Measurements from ENCODE around the gene CHTF18.
A peak's percentile ranks its signal among the peaks of the same experiment; 100 is the strongest.

Gene CHTF18

DNA sequence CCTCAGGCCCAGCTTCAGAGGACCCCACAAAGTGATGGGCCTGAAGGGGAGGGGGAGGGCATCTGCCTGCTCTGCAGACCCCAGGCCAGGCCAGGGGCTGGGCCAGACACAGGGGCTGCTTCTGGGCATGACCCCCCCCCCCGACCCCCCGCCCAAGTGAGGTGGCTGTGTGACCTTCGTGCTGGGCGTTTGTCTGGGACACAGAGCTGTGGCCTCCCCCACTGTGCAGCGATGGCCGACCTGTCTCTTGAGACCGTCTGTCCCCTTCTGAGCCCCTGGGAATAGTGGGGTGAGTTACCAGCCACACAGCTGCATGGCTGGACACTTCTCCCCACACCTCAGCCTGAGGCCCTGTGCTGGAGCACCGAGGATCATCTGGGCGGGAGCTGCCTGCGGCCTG is 47.0 kb downstream of the CHTF18 start:
- Histone ChIP-seq H3K4me1 (ENCODE audit: control insufficient read depth, insufficient read depth, low read length) (no peaks in the 10 kb centered on the region), H3K36me3 (ENCODE audit: control insufficient read depth in 2 of 2, insufficient read depth in 1 of 2, low read length in 2 of 2) (no peaks in the 10 kb centered on the region), H3K9me3 (ENCODE audit: control insufficient read depth, insufficient read depth, low read depth, low read length) (no peaks in the 10 kb centered on the region), H3K27ac (ENCODE audit: extremely low read depth, low read depth, low read length) (no peak overlapping the region), H3K4me3 (ENCODE audit: low read depth, low read length) (no peak overlapping the region)
- ChIA-PET POLR2A (no interaction called here), CTCF (interaction anchor here (0.6 kb wide), 2 partner anchors 46 to 222 kb away, joined by 3 read pairs; no protein-coding TSS in a partner anchor)
- TF ChIP-seq, protein P1, sequence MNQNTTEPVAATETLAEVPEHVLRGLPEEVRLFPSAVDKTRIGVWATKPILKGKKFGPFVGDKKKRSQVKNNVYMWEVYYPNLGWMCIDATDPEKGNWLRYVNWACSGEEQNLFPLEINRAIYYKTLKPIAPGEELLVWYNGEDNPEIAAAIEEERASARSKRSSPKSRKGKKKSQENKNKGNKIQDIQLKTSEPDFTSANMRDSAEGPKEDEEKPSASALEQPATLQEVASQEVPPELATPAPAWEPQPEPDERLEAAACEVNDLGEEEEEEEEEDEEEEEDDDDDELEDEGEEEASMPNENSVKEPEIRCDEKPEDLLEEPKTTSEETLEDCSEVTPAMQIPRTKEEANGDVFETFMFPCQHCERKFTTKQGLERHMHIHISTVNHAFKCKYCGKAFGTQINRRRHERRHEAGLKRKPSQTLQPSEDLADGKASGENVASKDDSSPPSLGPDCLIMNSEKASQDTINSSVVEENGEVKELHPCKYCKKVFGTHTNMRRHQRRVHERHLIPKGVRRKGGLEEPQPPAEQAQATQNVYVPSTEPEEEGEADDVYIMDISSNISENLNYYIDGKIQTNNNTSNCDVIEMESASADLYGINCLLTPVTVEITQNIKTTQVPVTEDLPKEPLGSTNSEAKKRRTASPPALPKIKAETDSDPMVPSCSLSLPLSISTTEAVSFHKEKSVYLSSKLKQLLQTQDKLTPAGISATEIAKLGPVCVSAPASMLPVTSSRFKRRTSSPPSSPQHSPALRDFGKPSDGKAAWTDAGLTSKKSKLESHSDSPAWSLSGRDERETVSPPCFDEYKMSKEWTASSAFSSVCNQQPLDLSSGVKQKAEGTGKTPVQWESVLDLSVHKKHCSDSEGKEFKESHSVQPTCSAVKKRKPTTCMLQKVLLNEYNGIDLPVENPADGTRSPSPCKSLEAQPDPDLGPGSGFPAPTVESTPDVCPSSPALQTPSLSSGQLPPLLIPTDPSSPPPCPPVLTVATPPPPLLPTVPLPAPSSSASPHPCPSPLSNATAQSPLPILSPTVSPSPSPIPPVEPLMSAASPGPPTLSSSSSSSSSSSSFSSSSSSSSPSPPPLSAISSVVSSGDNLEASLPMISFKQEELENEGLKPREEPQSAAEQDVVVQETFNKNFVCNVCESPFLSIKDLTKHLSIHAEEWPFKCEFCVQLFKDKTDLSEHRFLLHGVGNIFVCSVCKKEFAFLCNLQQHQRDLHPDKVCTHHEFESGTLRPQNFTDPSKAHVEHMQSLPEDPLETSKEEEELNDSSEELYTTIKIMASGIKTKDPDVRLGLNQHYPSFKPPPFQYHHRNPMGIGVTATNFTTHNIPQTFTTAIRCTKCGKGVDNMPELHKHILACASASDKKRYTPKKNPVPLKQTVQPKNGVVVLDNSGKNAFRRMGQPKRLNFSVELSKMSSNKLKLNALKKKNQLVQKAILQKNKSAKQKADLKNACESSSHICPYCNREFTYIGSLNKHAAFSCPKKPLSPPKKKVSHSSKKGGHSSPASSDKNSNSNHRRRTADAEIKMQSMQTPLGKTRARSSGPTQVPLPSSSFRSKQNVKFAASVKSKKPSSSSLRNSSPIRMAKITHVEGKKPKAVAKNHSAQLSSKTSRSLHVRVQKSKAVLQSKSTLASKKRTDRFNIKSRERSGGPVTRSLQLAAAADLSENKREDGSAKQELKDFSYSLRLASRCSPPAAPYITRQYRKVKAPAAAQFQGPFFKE (tag by site-specific recombination; IDR thresholded peaks at IDR 0.05; ENCODE audit: borderline replicate concordance) = no peak
- no peak for TF ChIP-seq ZNF596 (tag by site-specific recombination; IDR thresholded peaks at IDR 0.05)
- TF ChIP-seq ZNF266 (tag by site-specific recombination; IDR thresholded peaks at IDR 0.05; ENCODE audit: low read depth) = no peak
- TF ChIP-seq ZNF423 (tag by site-specific recombination; IDR thresholded peaks at IDR 0.05) = no peak
- TF ChIP-seq, protein P2, sequence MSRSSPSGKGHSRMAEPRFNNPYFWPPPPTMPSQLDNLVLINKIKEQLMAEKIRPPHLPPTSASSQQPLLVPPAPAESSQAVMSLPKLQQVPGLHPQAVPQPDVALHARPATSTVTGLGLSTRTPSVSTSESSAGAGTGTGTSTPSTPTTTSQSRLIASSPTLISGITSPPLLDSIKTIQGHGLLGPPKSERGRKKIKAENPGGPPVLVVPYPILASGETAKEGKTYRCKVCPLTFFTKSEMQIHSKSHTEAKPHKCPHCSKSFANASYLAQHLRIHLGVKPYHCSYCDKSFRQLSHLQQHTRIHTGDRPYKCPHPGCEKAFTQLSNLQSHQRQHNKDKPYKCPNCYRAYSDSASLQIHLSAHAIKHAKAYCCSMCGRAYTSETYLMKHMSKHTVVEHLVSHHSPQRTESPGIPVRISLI (tag by site-specific recombination; IDR thresholded peaks at IDR 0.05) = no peak
- TF ChIP-seq, protein P3, sequence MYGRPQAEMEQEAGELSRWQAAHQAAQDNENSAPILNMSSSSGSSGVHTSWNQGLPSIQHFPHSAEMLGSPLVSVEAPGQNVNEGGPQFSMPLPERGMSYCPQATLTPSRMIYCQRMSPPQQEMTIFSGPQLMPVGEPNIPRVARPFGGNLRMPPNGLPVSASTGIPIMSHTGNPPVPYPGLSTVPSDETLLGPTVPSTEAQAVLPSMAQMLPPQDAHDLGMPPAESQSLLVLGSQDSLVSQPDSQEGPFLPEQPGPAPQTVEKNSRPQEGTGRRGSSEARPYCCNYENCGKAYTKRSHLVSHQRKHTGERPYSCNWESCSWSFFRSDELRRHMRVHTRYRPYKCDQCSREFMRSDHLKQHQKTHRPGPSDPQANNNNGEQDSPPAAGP (tag by site-specific recombination; IDR thresholded peaks at IDR 0.05) = no peak
- no peak for TF ChIP-seq ZNF473 (tag by site-specific recombination; IDR thresholded peaks at IDR 0.05)
- TF ChIP-seq, protein P4, sequence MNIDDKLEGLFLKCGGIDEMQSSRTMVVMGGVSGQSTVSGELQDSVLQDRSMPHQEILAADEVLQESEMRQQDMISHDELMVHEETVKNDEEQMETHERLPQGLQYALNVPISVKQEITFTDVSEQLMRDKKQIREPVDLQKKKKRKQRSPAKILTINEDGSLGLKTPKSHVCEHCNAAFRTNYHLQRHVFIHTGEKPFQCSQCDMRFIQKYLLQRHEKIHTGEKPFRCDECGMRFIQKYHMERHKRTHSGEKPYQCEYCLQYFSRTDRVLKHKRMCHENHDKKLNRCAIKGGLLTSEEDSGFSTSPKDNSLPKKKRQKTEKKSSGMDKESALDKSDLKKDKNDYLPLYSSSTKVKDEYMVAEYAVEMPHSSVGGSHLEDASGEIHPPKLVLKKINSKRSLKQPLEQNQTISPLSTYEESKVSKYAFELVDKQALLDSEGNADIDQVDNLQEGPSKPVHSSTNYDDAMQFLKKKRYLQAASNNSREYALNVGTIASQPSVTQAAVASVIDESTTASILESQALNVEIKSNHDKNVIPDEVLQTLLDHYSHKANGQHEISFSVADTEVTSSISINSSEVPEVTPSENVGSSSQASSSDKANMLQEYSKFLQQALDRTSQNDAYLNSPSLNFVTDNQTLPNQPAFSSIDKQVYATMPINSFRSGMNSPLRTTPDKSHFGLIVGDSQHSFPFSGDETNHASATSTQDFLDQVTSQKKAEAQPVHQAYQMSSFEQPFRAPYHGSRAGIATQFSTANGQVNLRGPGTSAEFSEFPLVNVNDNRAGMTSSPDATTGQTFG (tag by site-specific recombination; IDR thresholded peaks at IDR 0.05; ENCODE audit: borderline replicate concordance) = no peak
- TF ChIP-seq ZNF548 (tag by site-specific recombination; IDR thresholded peaks at IDR 0.05) = no peak

DNA sequence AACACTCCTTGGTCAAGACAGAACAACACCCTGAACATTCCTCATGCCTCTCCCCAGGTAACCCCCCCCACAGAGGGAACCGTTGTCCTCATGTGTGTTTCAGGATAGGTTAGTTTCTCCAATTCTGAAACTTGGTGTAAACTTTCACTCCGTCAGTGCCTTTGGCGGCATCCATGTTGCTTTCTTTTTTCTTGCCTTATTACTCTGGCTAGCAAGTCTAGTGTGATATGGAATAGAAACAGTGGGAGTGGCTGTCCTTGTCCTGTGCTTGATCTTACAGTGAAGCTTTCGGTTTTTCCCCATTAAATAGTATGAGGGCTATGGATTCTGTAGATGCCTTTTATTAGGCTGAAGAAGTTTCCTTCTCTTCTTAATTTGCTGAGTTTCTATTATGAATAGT is 47.8 kb downstream of the CHTF18 start:
- H3K4me1 ChIP-seq (ENCODE audit: control insufficient read depth, insufficient read depth, low read length) = no peaks in the 10 kb centered on the region
- no peak overlapping the region for H3K4me3 ChIP-seq (ENCODE audit: low read depth, low read length)
- H3K27ac ChIP-seq (ENCODE audit: extremely low read depth, low read depth, low read length) = no peak overlapping the region
- ChIA-PET CTCF (interaction anchor here (0.6 kb wide), 1 partner anchor 46 kb away, joined by 3 read pairs; no protein-coding TSS in a partner anchor), POLR2A (no interaction called here)
- H3K36me3 ChIP-seq (ENCODE audit: control insufficient read depth in 2 of 2, insufficient read depth in 1 of 2, low read length in 2 of 2) = no peaks in the 10 kb centered on the region
- H3K9me3 ChIP-seq (ENCODE audit: control insufficient read depth, insufficient read depth, low read depth, low read length) = no peaks in the 10 kb centered on the region
- peak; percentile 96 for TF ChIP-seq ZNF239 (tag by site-specific recombination; IDR thresholded peaks at IDR 0.05)
- peak; percentile 90 for TF ChIP-seq SETDB1 (IDR thresholded peaks at IDR 0.05; ENCODE audit: insufficient read length, low read length)
- TF ChIP-seq ZNF664 (tag by site-specific recombination; IDR thresholded peaks at IDR 0.05) = 0 out of 2 replicates have a peak, but pooled peaks have one; percentile 24
- no peak for TF ChIP-seq ZNF138 (tag by site-specific recombination; IDR thresholded peaks at IDR 0.05; ENCODE audit: borderline replicate concordance)
- TF ChIP-seq ZNF394 (tag by site-specific recombination; IDR thresholded peaks at IDR 0.05; ENCODE audit: borderline replicate concordance) = no peak
- TF ChIP-seq ZNF114 (tag by site-specific recombination; IDR thresholded peaks at IDR 0.05) = no peak
- no peak for TF ChIP-seq ZNF292 (tag by site-specific recombination; IDR thresholded peaks at IDR 0.05; ENCODE audit: borderline replicate concordance, low read depth)
- no peak for TF ChIP-seq ZNF837 (tag by site-specific recombination; IDR thresholded peaks at IDR 0.05)
- no peak for TF ChIP-seq ZNF677 (tag by site-specific recombination; IDR thresholded peaks at IDR 0.05)
- TF ChIP-seq SCRT2 (tag by site-specific recombination; IDR thresholded peaks at IDR 0.05) = no peak
